Stomach (tissue), 9 donors: ENCODE results near the gene GPATCH3. TPM values are rescaled to one million over a fixed set of nuclear protein-coding genes. Genes with fewer than 3 reads are reported as not detected.

ENCODE experiments used
- DNase-seq, 2 donors: peaks; one replicate each; pipeline versions ENCODE4 v3.0.0 to v3.0.0-alpha.2; 2013 to 2019
- H3K27ac ChIP-seq, 5 donors: fragments of 200-600 bp in 4 of 5; sonication (generic) in 4 of 5; one replicate each; pipeline ENCODE4 v1.5.1; 2013 to 2019; ENCODE audit warnings: mild to moderate bottlenecking in 1 of 5, moderate library complexity in 1 of 5
- H3K27me3 ChIP-seq, 3 donors: fragments of 200-600 bp; sonication (generic); one replicate each; pipeline ENCODE4 v1.5.1; 2017 to 2019; ENCODE audit warnings: mixed run types in 1 of 3
- H3K36me3 ChIP-seq, 4 donors: fragments of 200-600 bp; sonication (generic); 1 replicate in 3 of 4; 2 replicates in 1 of 4; pipeline ENCODE4 v1.5.1; 2016 to 2019
- H3K4me1 ChIP-seq, 4 donors: fragments of 200-600 bp; sonication (generic); one replicate each; pipeline ENCODE4 v1.5.1; 2016 to 2019
- H3K4me3 ChIP-seq, 4 donors: fragments of 200-600 bp; sonication (generic) in 3 of 4; one replicate each; pipeline ENCODE4 v1.5.1; 2016 to 2019; ENCODE audit warnings: mild to moderate bottlenecking in 1 of 4
- H3K9me3 ChIP-seq, 4 donors: fragments of 200-600 bp; sonication (generic); one replicate each; pipeline ENCODE4 v1.5.1; 2016 to 2019
- EP300 ChIP-seq: sonication (generic); formaldehyde crosslinking; IDR thresholded peaks from one replicate; pipeline ENCODE4 v1.6.1; 2017; ENCODE audit warnings: antibody characterized with exemption
- POLR2A ChIP-seq, 4 donors: fragments of 450-650 bp; IDR thresholded peaks; one replicate each; pipeline ENCODE4 v1.6.1; 2016; ENCODE audit warnings: antibody characterized with exemption in 4 of 4, control low read depth in 2 of 4, mild to moderate bottlenecking in 1 of 4, moderate library complexity in 1 of 4
- POLR2AphosphoS5 ChIP-seq, 3 donors: sonication (generic); formaldehyde crosslinking; IDR thresholded peaks; one replicate each; pipeline ENCODE4 v1.6.1; 2016; ENCODE audit warnings: antibody characterized with exemption in 3 of 3
- WGBS, 5 donors: extraction: QIAGEN DNeasy Blood & Tissue Kit in 3 of 5; methylation state at CpG; one replicate each; pipeline versions ENCODE4 v1.1.5 to v1.1.7; 2013 to 2018; 5-methylcytosine and 5-hydroxymethylcytosine counted together
- intact Hi-C: fragments of 100-400 bp; cut with DNase I; formaldehyde crosslinking; loops from one replicate; pipeline ENCODE4 v1.15.1; 2023; ENCODE audit warnings: low total_unique reads
- polyA plus RNA-seq, 3 donors: library from polyadenylated mRNA; stranded (reverse); fragments of 200-250 nt; gene quantifications; one replicate each; pipeline ENCODE4 v1.2.3, GENCODE V29; 2013
- total RNA-seq, 5 donors: library from RNA; depleted of rRNA; stranded (reverse); fragments of >200 nt; gene quantifications; one replicate each; pipeline versions ENCODE4 v1.1.0 to v1.2.3, GENCODE V29; 2014 to 2016
- TF ChIP-seq, protein P1 (sequence below), 7 experiments: fragments of 450-650 bp in 4 of 7; fragments of 200-600 bp in 3 of 7; sonication (generic) in 3 of 7; IDR thresholded peaks; one replicate each; pipeline ENCODE4 v1.5.1; 2016 to 2019; ENCODE audit warnings: antibody characterized with exemption in 7 of 7, control low read depth in 2 of 7, mild to moderate bottlenecking in 1 of 7
- donor health status: healthy with polysubstance abuse.
- donor health status: Bipolar disorder and iron deficiency.
- donor health status: healthy.

Gene GPATCH3
- total and polyA plus RNA-seq, 8 donors: 3.1 to 42.0 (median 12.8) TPM

- H3K4me3 ChIP-seq: no peak overlapping the region
- intact Hi-C loops: no loop called here
- H3K27me3 ChIP-seq: no peaks in the 10 kb centered on the region
- H3K9me3 ChIP-seq: no peaks in the 10 kb centered on the region
- H3K36me3 ChIP-seq: peaks cover 31 to 79% (median 76%) of the 10 kb centered on the region in 4 donors
- DNase-seq: no peak
- peaks cover 0 to 25% (median 0%) of the 10 kb centered on the region in 4 donors for H3K4me1 ChIP-seq
- 79 to 95% (median 85%) methylated on average over 4 of the region's 4 CpGs for WGBS, 5 donors
- H3K27ac ChIP-seq: no peak overlapping the region
- TF ChIP-seq POLR2A (IDR thresholded peaks at IDR 0.05): no peak
- TF ChIP-seq POLR2AphosphoS5 (IDR thresholded peaks at IDR 0.05): no peak
These were observed 44.6 kb downstream of the GPATCH3 start for GRCh38 chr1:26855636-26856035.

GRCh38 chr1:26854906-26855305, 45.4 kb downstream of the GPATCH3 start:
- DNase-seq: peak in 1 of 2 donors; percentile 74
- H3K36me3 ChIP-seq: peaks cover 37 to 86% (median 83%) of the 10 kb centered on the region in 4 donors
- intact Hi-C loops: no loop called here

DNA sequence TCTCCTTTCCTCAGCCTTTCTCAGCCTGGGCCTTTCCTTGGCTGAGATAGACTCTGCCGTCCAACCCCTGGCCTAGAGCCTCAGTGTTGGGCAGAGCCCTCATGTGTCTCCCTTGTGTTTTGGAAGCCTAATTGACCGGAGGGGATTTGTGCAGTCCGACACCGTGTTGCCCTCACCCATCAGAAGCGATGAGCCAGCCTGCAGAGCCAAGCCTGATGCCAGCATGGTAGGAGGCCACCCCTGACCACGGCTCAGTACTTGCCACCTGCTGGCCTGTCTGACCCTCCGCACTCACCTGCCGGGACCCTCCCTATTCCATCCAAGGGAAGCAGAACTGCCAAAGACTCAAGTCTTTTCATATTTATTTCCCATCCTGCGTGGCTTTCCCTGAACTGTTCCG, 46.7 kb downstream of the GPATCH3 start:
- Histone ChIP-seq H3K36me3 (peaks cover 44 to 99% (median 96%) of the 10 kb centered on the region in 4 donors), H3K27ac (peak overlapping the region in 1 of 5 donors; percentile 55), H3K4me1 (peaks cover 0 to 41% (median 9%) of the 10 kb centered on the region in 4 donors), H3K4me3 (no peak overlapping the region), H3K9me3 (no peaks in the 10 kb centered on the region), H3K27me3 (no peaks in the 10 kb centered on the region)
- 96 to 99% (median 97%) methylated on average over 9 to 10 of the region's 10 CpGs for WGBS, 5 donors
- no peak for DNase-seq
- intact Hi-C loops: no loop called here
- TF ChIP-seq POLR2A (IDR thresholded peaks at IDR 0.05): no peak

More at GRCh38 chr1:26854906-26855305, 45.4 kb downstream of the GPATCH3 start:
- H3K4me1 ChIP-seq: peaks cover 0 to 28% (median 0%) of the 10 kb centered on the region in 4 donors
- no peak overlapping the region for H3K27ac ChIP-seq
- H3K9me3 ChIP-seq: no peaks in the 10 kb centered on the region
- no peaks in the 10 kb centered on the region for H3K27me3 ChIP-seq
- TF ChIP-seq POLR2A (IDR thresholded peaks at IDR 0.05) (no peak), POLR2AphosphoS5 (IDR thresholded peaks at IDR 0.05) (no peak), EP300 (no peak)
- TF ChIP-seq, protein P1, sequence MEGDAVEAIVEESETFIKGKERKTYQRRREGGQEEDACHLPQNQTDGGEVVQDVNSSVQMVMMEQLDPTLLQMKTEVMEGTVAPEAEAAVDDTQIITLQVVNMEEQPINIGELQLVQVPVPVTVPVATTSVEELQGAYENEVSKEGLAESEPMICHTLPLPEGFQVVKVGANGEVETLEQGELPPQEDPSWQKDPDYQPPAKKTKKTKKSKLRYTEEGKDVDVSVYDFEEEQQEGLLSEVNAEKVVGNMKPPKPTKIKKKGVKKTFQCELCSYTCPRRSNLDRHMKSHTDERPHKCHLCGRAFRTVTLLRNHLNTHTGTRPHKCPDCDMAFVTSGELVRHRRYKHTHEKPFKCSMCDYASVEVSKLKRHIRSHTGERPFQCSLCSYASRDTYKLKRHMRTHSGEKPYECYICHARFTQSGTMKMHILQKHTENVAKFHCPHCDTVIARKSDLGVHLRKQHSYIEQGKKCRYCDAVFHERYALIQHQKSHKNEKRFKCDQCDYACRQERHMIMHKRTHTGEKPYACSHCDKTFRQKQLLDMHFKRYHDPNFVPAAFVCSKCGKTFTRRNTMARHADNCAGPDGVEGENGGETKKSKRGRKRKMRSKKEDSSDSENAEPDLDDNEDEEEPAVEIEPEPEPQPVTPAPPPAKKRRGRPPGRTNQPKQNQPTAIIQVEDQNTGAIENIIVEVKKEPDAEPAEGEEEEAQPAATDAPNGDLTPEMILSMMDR (IDR thresholded peaks at IDR 0.05): no peak
- 56 to 87% (median 66%) methylated on average over 3 to 5 of the region's 5 CpGs for WGBS, 5 donors
- no peak overlapping the region for H3K4me3 ChIP-seq

DNA sequence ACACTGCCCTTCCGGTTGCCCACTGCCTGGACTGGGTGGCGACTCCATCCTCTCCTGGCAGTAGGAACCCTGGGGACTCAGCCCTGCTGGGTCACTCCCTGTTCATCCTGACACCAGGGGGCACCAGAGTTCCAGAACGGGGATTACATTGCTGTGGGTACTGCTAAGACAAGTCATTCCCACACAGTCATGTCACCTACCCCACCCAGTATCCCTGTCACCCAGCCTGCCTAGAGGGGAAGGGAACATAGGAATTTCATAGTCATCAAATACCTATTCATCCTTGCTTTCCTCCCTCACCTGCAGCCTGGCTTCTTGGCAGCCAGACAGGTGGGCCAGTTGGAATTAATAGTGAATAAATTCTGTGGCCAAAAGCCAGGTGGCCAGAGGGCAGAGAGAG, 47.1 kb downstream of the GPATCH3 start:
- WGBS, 5 donors: 8 to 22% (median 15%) methylated on average over 3 of the region's 3 CpGs
- DNase-seq: peak; percentile 91 to 94
- Histone ChIP-seq H3K9me3 (no peaks in the 10 kb centered on the region), H3K4me3 (no peak overlapping the region), H3K27me3 (no peaks in the 10 kb centered on the region), H3K27ac (peak overlapping the region in 1 of 5 donors; percentile 55), H3K4me1 (peaks cover 0 to 46% (median 13%) of the 10 kb centered on the region in 4 donors), H3K36me3 (peaks cover 45 to 100% (median 100%) of the 10 kb centered on the region in 4 donors)
- TF ChIP-seq POLR2A (IDR thresholded peaks at IDR 0.05) (no peak), POLR2AphosphoS5 (IDR thresholded peaks at IDR 0.05) (peak in 1 of 3 donors; percentile 72), EP300 (no peak)
- TF ChIP-seq, protein P1 (IDR thresholded peaks at IDR 0.05): peak in 5 of 7 experiments; percentile 76 to 87 (median 82)
- intact Hi-C loops: no loop called here

DNA sequence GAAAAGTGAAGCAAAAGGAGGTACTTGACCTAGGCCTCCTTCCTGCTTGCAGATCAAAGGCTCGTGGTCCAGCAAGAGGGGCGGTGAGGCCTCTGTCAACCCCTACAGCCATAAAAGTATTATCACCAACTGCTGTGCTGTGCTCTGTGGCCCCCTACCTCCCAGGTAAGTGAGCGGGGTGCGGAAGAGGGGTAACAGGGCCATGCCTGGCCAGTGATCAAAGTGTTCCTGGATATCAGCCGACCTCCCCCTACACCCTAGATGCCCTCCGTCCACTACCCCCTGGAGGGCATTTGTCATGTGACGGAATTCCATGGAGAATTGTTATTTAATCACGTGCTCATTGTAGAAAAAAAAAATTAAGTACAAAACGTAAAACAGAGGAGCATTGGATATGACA, 47.6 kb downstream of the GPATCH3 start:
- H3K4me3 ChIP-seq: no peak overlapping the region
- intact Hi-C loops: no loop called here
- H3K36me3 ChIP-seq: peaks cover 45 to 100% (median 100%) of the 10 kb centered on the region in 4 donors
- no peaks in the 10 kb centered on the region for H3K27me3 ChIP-seq
- peaks cover 0 to 49% (median 13%) of the 10 kb centered on the region in 4 donors for H3K4me1 ChIP-seq
- H3K27ac ChIP-seq: no peak overlapping the region
- no peaks in the 10 kb centered on the region for H3K9me3 ChIP-seq
- DNase-seq: no peak
- 65 to 76% (median 75%) methylated on average over 9 of the region's 9 CpGs for WGBS, 5 donors
- no peak for TF ChIP-seq EP300
- no peak for TF ChIP-seq POLR2A (IDR thresholded peaks at IDR 0.05)
- no peak for TF ChIP-seq POLR2AphosphoS5 (IDR thresholded peaks at IDR 0.05)
- TF ChIP-seq, protein P1 (IDR thresholded peaks at IDR 0.05): no peak
